ENCODE measurements around the gene SCYGR6. TPM values are rescaled to one million over a fixed set of nuclear protein-coding genes. Genes with fewer than 3 reads are reported as not detected.
A peak's percentile ranks its signal among the peaks of the same experiment; 100 is the strongest.

SCYGR6 gene
- not detected for polyA plus RNA-seq (2013, experiment 1 of 2)
- not detected for polyA plus RNA-seq (2013, experiment 2 of 2)

- H2BK15ac ChIP-seq (ENCODE audit: low read length), result no peak within 1 kb of the TSS
- H2AFZ ChIP-seq (ENCODE audit: low read length), result no peak within 1 kb of the TSS
- no peak within 1 kb of the TSS for H2BK120ac ChIP-seq (ENCODE audit: low read depth, low read length)
- H3K4me2 ChIP-seq (ENCODE audit: insufficient read depth, low read length, poor library complexity, severe bottlenecking), result no peak within 1 kb of the TSS
- no peak within 1 kb of the TSS for H3K4ac ChIP-seq (ENCODE audit: low read length)
- H3K9me3 ChIP-seq (replicated peaks in 1 of 2; ENCODE audit: control insufficient read depth in 2 of 2, insufficient read depth in 1 of 2, low read depth in 1 of 2, low read length in 2 of 2), result no peaks in the 10 kb centered on the region
- no peak within 1 kb of the TSS for H3K27ac ChIP-seq (replicated peaks; ENCODE audit: low read length)
- H4K91ac ChIP-seq (ENCODE audit: low read depth, low read length, poor library complexity), result no peak within 1 kb of the TSS
- no peak within 1 kb of the TSS for H4K8ac ChIP-seq (ENCODE audit: low read depth, low read length)
- no peak within 1 kb of the TSS for H3K18ac ChIP-seq (ENCODE audit: low read length)
- DNase-seq (ENCODE audit: low spot score), result no peak
- no peaks in the 10 kb centered on the region for H3K79me1 ChIP-seq (ENCODE audit: low read depth, low read length)
- no peak within 1 kb of the TSS for H3K9ac ChIP-seq (ENCODE audit: low read depth, low read length, poor library complexity)
- H3K23ac ChIP-seq (ENCODE audit: low read depth, low read length, poor library complexity), result no peak within 1 kb of the TSS
- H2BK5ac ChIP-seq (ENCODE audit: low read length), result no peak within 1 kb of the TSS
- H3K14ac ChIP-seq (ENCODE audit: low read length), result no peak within 1 kb of the TSS
- H3K4me3 ChIP-seq (ENCODE audit: low read length in 2 of 2), result no peak within 1 kb of the TSS
- no peak within 1 kb of the TSS for H2BK12ac ChIP-seq (ENCODE audit: low read length)
- WGBS, 2 donors (ENCODE audit: extremely low coverage in 2 of 2, insufficient read length in 2 of 2, insufficient replicate concordance in 1 of 2), result no CpG with 5 or more reads among the region's 15 CpGs
- no peaks in the 10 kb centered on the region for H3K27me3 ChIP-seq (ENCODE audit: control insufficient read depth in 3 of 3, insufficient read depth in 3 of 3, low read depth in 1 of 3, low read length in 3 of 3)
- no peak within 1 kb of the TSS for H2AK5ac ChIP-seq (ENCODE audit: low read depth, low read length)
- no peaks in the 10 kb centered on the region for H3K4me1 ChIP-seq (ENCODE audit: control insufficient read depth in 2 of 2, insufficient read depth in 1 of 2, low read depth in 1 of 2, low read length in 2 of 2)
- no peaks in the 10 kb centered on the region for H3K36me3 ChIP-seq (replicated peaks in 1 of 2; ENCODE audit: control insufficient read depth in 2 of 2, insufficient read depth in 2 of 2, low read length in 2 of 2)
Measured at GRCh38 chr2:227724394-227725039, at the start of gene SCYGR6. Gene SCYGR6, minus strand, starts transcription at chr2:227724757. Its CDS starts 0 bp downstream, at chr2:227724757.

GRCh38 chr2:227774011-227774624 lies 49.6 kb upstream of the SCYGR6 start:
- no peak for DNase-seq (ENCODE audit: low spot score)

GRCh38 chr2:227772932-227773331 lies 48.4 kb upstream of the SCYGR6 start:
- no peak overlapping the region for H3K14ac ChIP-seq (ENCODE audit: low read length)
- H3K4me1 ChIP-seq (ENCODE audit: control insufficient read depth in 2 of 2, insufficient read depth in 1 of 2, low read depth in 1 of 2, low read length in 2 of 2), result no peaks in the 10 kb centered on the region
- H3K9ac ChIP-seq (ENCODE audit: low read depth, low read length, poor library complexity), result no peak overlapping the region
- no peak overlapping the region for H3K4ac ChIP-seq (ENCODE audit: low read length)
- no peak for DNase-seq (ENCODE audit: low spot score)
- H4K8ac ChIP-seq (ENCODE audit: low read depth, low read length), result no peak overlapping the region
- H2AK5ac ChIP-seq (ENCODE audit: low read depth, low read length), result no peak overlapping the region
- H4K91ac ChIP-seq (ENCODE audit: low read depth, low read length, poor library complexity), result no peak overlapping the region
- no peaks in the 10 kb centered on the region for H3K36me3 ChIP-seq (replicated peaks in 1 of 2; ENCODE audit: control insufficient read depth in 2 of 2, insufficient read depth in 2 of 2, low read length in 2 of 2)
- H3K18ac ChIP-seq (ENCODE audit: low read length), result no peak overlapping the region
- H2AFZ ChIP-seq (ENCODE audit: low read length), result no peak overlapping the region
- no peak overlapping the region for H3K4me2 ChIP-seq (ENCODE audit: insufficient read depth, low read length, poor library complexity, severe bottlenecking)
- no peak overlapping the region for H2BK5ac ChIP-seq (ENCODE audit: low read length)
- H2BK15ac ChIP-seq (ENCODE audit: low read length), result no peak overlapping the region
- no peak overlapping the region for H3K4me3 ChIP-seq (ENCODE audit: low read length in 2 of 2)
- H2BK120ac ChIP-seq (ENCODE audit: low read depth, low read length), result no peak overlapping the region
- no peak overlapping the region for H3K23ac ChIP-seq (ENCODE audit: low read depth, low read length, poor library complexity)
- no CpG with 5 or more reads among the region's 2 CpGs for WGBS, 2 donors (ENCODE audit: extremely low coverage in 2 of 2, insufficient read length in 2 of 2, insufficient replicate concordance in 1 of 2)
- H3K27me3 ChIP-seq (ENCODE audit: control insufficient read depth in 3 of 3, insufficient read depth in 3 of 3, low read depth in 1 of 3, low read length in 3 of 3), result no peaks in the 10 kb centered on the region
- no peak overlapping the region for H3K27ac ChIP-seq (replicated peaks; ENCODE audit: low read length)
- H2BK12ac ChIP-seq (ENCODE audit: low read length), result no peak overlapping the region
- H3K9me3 ChIP-seq (replicated peaks in 1 of 2; ENCODE audit: control insufficient read depth in 2 of 2, insufficient read depth in 1 of 2, low read depth in 1 of 2, low read length in 2 of 2), result no peaks in the 10 kb centered on the region
- H3K79me1 ChIP-seq (ENCODE audit: low read depth, low read length), result no peaks in the 10 kb centered on the region

More at GRCh38 chr2:227774011-227774624, 49.6 kb upstream of the SCYGR6 start:
- Histone ChIP-seq H3K9ac (ENCODE audit: low read depth, low read length, poor library complexity) (no peak overlapping the region), H4K8ac (ENCODE audit: low read depth, low read length) (no peak overlapping the region), H3K4me2 (ENCODE audit: insufficient read depth, low read length, poor library complexity, severe bottlenecking) (no peak overlapping the region), H3K4ac (ENCODE audit: low read length) (no peak overlapping the region), H3K36me3 (replicated peaks in 1 of 2; ENCODE audit: control insufficient read depth in 2 of 2, insufficient read depth in 2 of 2, low read length in 2 of 2) (no peaks in the 10 kb centered on the region), H2BK120ac (ENCODE audit: low read depth, low read length) (no peak overlapping the region), H2BK15ac (ENCODE audit: low read length) (no peak overlapping the region), H2BK12ac (ENCODE audit: low read length) (no peak overlapping the region), H3K9me3 (replicated peaks in 1 of 2; ENCODE audit: control insufficient read depth in 2 of 2, insufficient read depth in 1 of 2, low read depth in 1 of 2, low read length in 2 of 2) (no peaks in the 10 kb centered on the region), H4K91ac (ENCODE audit: low read depth, low read length, poor library complexity) (no peak overlapping the region), H2BK5ac (ENCODE audit: low read length) (no peak overlapping the region), H2AFZ (ENCODE audit: low read length) (no peak overlapping the region), H3K27ac (replicated peaks; ENCODE audit: low read length) (no peak overlapping the region), H3K18ac (ENCODE audit: low read length) (no peak overlapping the region), H3K27me3 (ENCODE audit: control insufficient read depth in 3 of 3, insufficient read depth in 3 of 3, low read depth in 1 of 3, low read length in 3 of 3) (no peaks in the 10 kb centered on the region), H3K79me1 (ENCODE audit: low read depth, low read length) (no peaks in the 10 kb centered on the region), H2AK5ac (ENCODE audit: low read depth, low read length) (no peak overlapping the region), H3K4me1 (ENCODE audit: control insufficient read depth in 2 of 2, insufficient read depth in 1 of 2, low read depth in 1 of 2, low read length in 2 of 2) (no peaks in the 10 kb centered on the region), H3K14ac (ENCODE audit: low read length) (no peak overlapping the region), H3K23ac (ENCODE audit: low read depth, low read length, poor library complexity) (no peak overlapping the region), H3K4me3 (ENCODE audit: low read length in 2 of 2) (no peak overlapping the region)
- no CpG with 5 or more reads among the region's 15 CpGs for WGBS, 2 donors (ENCODE audit: extremely low coverage in 2 of 2, insufficient read length in 2 of 2, insufficient replicate concordance in 1 of 2)

- WGBS, 2 donors (ENCODE audit: extremely low coverage in 2 of 2, insufficient read length in 2 of 2, insufficient replicate concordance in 1 of 2), result no CpG with 5 or more reads among the region's 5 CpGs
- Histone ChIP-seq H3K27ac (replicated peaks; ENCODE audit: low read length) (no peak overlapping the region), H2BK120ac (ENCODE audit: low read depth, low read length) (no peak overlapping the region), H4K91ac (ENCODE audit: low read depth, low read length, poor library complexity) (no peak overlapping the region), H3K9ac (ENCODE audit: low read depth, low read length, poor library complexity) (no peak overlapping the region), H2AFZ (ENCODE audit: low read length) (no peak overlapping the region), H4K8ac (ENCODE audit: low read depth, low read length) (no peak overlapping the region), H3K23ac (ENCODE audit: low read depth, low read length, poor library complexity) (no peak overlapping the region), H3K18ac (ENCODE audit: low read length) (peak overlapping the region; percentile 15), H2AK5ac (ENCODE audit: low read depth, low read length) (no peak overlapping the region), H2BK5ac (ENCODE audit: low read length) (no peak overlapping the region), H3K4me1 (ENCODE audit: control insufficient read depth in 2 of 2, insufficient read depth in 1 of 2, low read depth in 1 of 2, low read length in 2 of 2) (no peaks in the 10 kb centered on the region), H3K27me3 (ENCODE audit: control insufficient read depth in 3 of 3, insufficient read depth in 3 of 3, low read depth in 1 of 3, low read length in 3 of 3) (no peaks in the 10 kb centered on the region), H2BK15ac (ENCODE audit: low read length) (no peak overlapping the region), H3K4ac (ENCODE audit: low read length) (no peak overlapping the region), H3K9me3 (replicated peaks in 1 of 2; ENCODE audit: control insufficient read depth in 2 of 2, insufficient read depth in 1 of 2, low read depth in 1 of 2, low read length in 2 of 2) (no peaks in the 10 kb centered on the region), H3K4me2 (ENCODE audit: insufficient read depth, low read length, poor library complexity, severe bottlenecking) (no peak overlapping the region), H3K79me1 (ENCODE audit: low read depth, low read length) (no peaks in the 10 kb centered on the region), H3K36me3 (replicated peaks in 1 of 2; ENCODE audit: control insufficient read depth in 2 of 2, insufficient read depth in 2 of 2, low read length in 2 of 2) (no peaks in the 10 kb centered on the region), H2BK12ac (ENCODE audit: low read length) (no peak overlapping the region), H3K14ac (ENCODE audit: low read length) (no peak overlapping the region), H3K4me3 (ENCODE audit: low read length in 2 of 2) (no peak overlapping the region)
- no peak for DNase-seq (ENCODE audit: low spot score)
Measured at GRCh38 chr2:227772197-227772661, 47.7 kb upstream of the SCYGR6 start.

Measured in neuronal stem cell (in vitro differentiated cells).